K562 treated with DMSO at 1 percent for 4 hours (cell line): ENCODE measurements around the gene NTNG2. TPM values are rescaled to one million over a fixed set of nuclear protein-coding genes. Genes with fewer than 3 reads are reported as not detected.

Experiments
- total RNA-seq: library from RNA; unstranded; fragments of 300-600 nt; gene quantifications from 2 replicates; pipeline ENCODE4 v1.2.3, GENCODE V29; 2022; ENCODE audit not compliant: insufficient read depth

NTNG2 gene
- not detected in 2 replicates for total RNA-seq

GRCh38 chr9:132161743-132162184 lies at the start of gene NTNG2:
TSS of gene NTNG2 (plus strand) at chr9:132162058. CDS start at chr9:132166832, 4,774 bp downstream.

Other genes with a start within 250 kb of the NTNG2 start
- 25.7 and 34.0 TPM in 2 replicates for gene MED27, start 82.2 kb upstream of the NTNG2 start, total RNA-seq
- gene SETX, start 192.9 kb downstream of the NTNG2 start, total RNA-seq = 13.3 and 17.5 TPM in 2 replicates
- gene TTF1, start 244.8 kb downstream of the NTNG2 start, total RNA-seq = 12.4 and 15.7 TPM in 2 replicates
- gene CFAP77, start 248.2 kb downstream of the NTNG2 start, total RNA-seq = not detected in 2 replicates